Hepatocyte (in vitro differentiated cells): Measurements from ENCODE around the gene CELA2B. TPM values are rescaled to one million over a fixed set of nuclear protein-coding genes. Genes with fewer than 3 reads are reported as not detected.
"Not testable (repeated sequence)": the region's sequence is repeated elsewhere in the genome, so short reads cannot be mapped to it uniquely, and the experiment has no call there.

Experiments
- DNase-seq: peaks from one replicate; pipeline ENCODE4 v3.0.0-alpha.2; 2016; ENCODE audit warnings: low spot score
- H2AFZ ChIP-seq: fragments of 200-600 bp; sonication (generic); 2 replicates; pipeline ENCODE4 v1.6.0; 2016; ENCODE audit warnings: antibody characterized with exemption, mild to moderate bottlenecking
- H3K27ac ChIP-seq: fragments of 200-600 bp; sonication (generic); 2 replicates; pipeline ENCODE4 v1.5.1; 2016; ENCODE audit warnings: mild to moderate bottlenecking
- H3K27me3 ChIP-seq: fragments of 200-600 bp; sonication (generic); 2 replicates; pipeline ENCODE4 v1.6.1; 2016
- H3K36me3 ChIP-seq: fragments of 200-600 bp; sonication (generic); replicated peaks from 2 replicates; pipeline ENCODE4 v1.5.1; 2016; ENCODE audit warnings: low read depth; ENCODE audit not compliant: insufficient read depth
- H3K4me1 ChIP-seq: fragments of 200-600 bp; sonication (generic); 2 replicates; pipeline ENCODE4 v1.5.1; 2016; ENCODE audit warnings: mild to moderate bottlenecking, moderate library complexity; ENCODE audit not compliant: insufficient read depth
- H3K4me2 ChIP-seq: fragments of 200-600 bp; sonication (generic); 2 replicates; pipeline ENCODE4 v1.6.0; 2016
- H3K4me3 ChIP-seq: fragments of 200-600 bp; sonication (generic); 2 replicates; pipeline ENCODE4 v1.5.1; 2016; ENCODE audit warnings: mild to moderate bottlenecking
- H3K79me2 ChIP-seq: fragments of 200-600 bp; sonication (generic); 2 replicates; pipeline ENCODE4 v1.6.0; 2017; ENCODE audit warnings: mild to moderate bottlenecking
- H3K9me2 ChIP-seq: fragments of 200-600 bp; sonication (generic); replicated peaks from 2 replicates; pipeline ENCODE4 v1.6.0; 2017; ENCODE audit warnings: mild to moderate bottlenecking; ENCODE audit not compliant: insufficient read depth
- H3K9me3 ChIP-seq: fragments of 200-600 bp; sonication (generic); 2 replicates; pipeline ENCODE4 v1.5.1; 2016; ENCODE audit warnings: low read depth, mild to moderate bottlenecking
- H4K20me1 ChIP-seq: fragments of 200-600 bp; sonication (generic); 2 replicates; pipeline ENCODE4 v1.6.0; 2016; ENCODE audit warnings: mild to moderate bottlenecking; ENCODE audit not compliant: insufficient read depth, poor library complexity, severe bottlenecking
- CTCF ChIP-seq: fragments of 200-600 bp; sonication (generic); IDR thresholded peaks from 2 replicates; pipeline ENCODE4 v1.5.1; 2016; ENCODE audit warnings: antibody characterized with exemption, mild to moderate bottlenecking; ENCODE audit not compliant: poor library complexity
- EZH2 ChIP-seq: fragments of 200-600 bp; sonication (generic); IDR thresholded peaks from 2 replicates; pipeline ENCODE4 v1.6.1; 2016; ENCODE audit warnings: antibody characterized with exemption, mild to moderate bottlenecking, borderline replicate concordance
- EZH2phosphoT487 ChIP-seq: fragments of 200-600 bp; sonication (generic); IDR thresholded peaks from one replicate; pipeline ENCODE4 v1.6.1; 2018; ENCODE audit warnings: antibody characterized with exemption, mild to moderate bottlenecking, low read depth, moderate library complexity; ENCODE audit not compliant: unreplicated experiment, severe bottlenecking
- WGBS: methylation state at CpG from one replicate; pipeline ENCODE4 v1.1.6; 2016; ENCODE audit warnings: low lambda C conversion rate; ENCODE audit errors: missing lambda C conversion rate; 5-methylcytosine and 5-hydroxymethylcytosine counted together
- polyA plus RNA-seq: library from polyadenylated mRNA; unstranded; fragments of >200 nt; fragmentation: Nextera tagmentation; extraction: Ambion mirVana; gene quantifications from 2 replicates; pipeline ENCODE4 v1.2.1, GENCODE V29; 2016
- total RNA-seq: library from RNA; depleted of rRNA; stranded (reverse); fragments of >200 nt; gene quantifications from 2 replicates; pipeline ENCODE4 v1.2.3, GENCODE V29; 2014

The CELA2B gene
- total and polyA plus RNA-seq, 2 experiments from 2014 or later, result 0.73 to 1.4 TPM

- Histone ChIP-seq H3K79me2 (no peaks in the 10 kb centered on the region), H3K27me3 (no peaks in the 10 kb centered on the region), H3K9me2 (no peaks in the 10 kb centered on the region), H3K4me3 (no peak within 1 kb of the TSS), H3K4me2 (no peak within 1 kb of the TSS), H3K4me1 (peaks cover 6% of the 10 kb centered on the region), H4K20me1 (no peaks in the 10 kb centered on the region), H2AFZ (no peak within 1 kb of the TSS), H3K36me3 (no peaks in the 10 kb centered on the region), H3K9me3 (no peaks in the 10 kb centered on the region), H3K27ac (no peak within 1 kb of the TSS)
- TF ChIP-seq EZH2phosphoT487, result no peak
- no peak for TF ChIP-seq EZH2
- no peak for TF ChIP-seq CTCF
- DNase-seq, result no peak
- 64% methylated on average over 8 of the region's 8 CpGs for WGBS
Observed at GRCh38 chr1:15456313-15456954, 19.5 kb upstream of the CELA2B start, which contains the start of gene CELA2A. Gene CELA2A (plus strand): TSS chr1:15456732. CDS start chr1:15456754, 22 bp downstream.

- no peak overlapping the region for H3K4me3 ChIP-seq
- TF ChIP-seq EZH2phosphoT487 (no peak), EZH2 (no peak), CTCF (no peak)
- H3K4me1 ChIP-seq, result peaks cover 6% of the 10 kb centered on the region
- no peaks in the 10 kb centered on the region for H4K20me1 ChIP-seq
- no peaks in the 10 kb centered on the region for H3K79me2 ChIP-seq
- no peak overlapping the region for H2AFZ ChIP-seq
- DNase-seq, result no peak
- H3K36me3 ChIP-seq, result no peaks in the 10 kb centered on the region
- H3K9me3 ChIP-seq, result no peaks in the 10 kb centered on the region
- no peak overlapping the region for H3K4me2 ChIP-seq
- H3K27me3 ChIP-seq, result no peaks in the 10 kb centered on the region
- H3K9me2 ChIP-seq, result no peaks in the 10 kb centered on the region
- 62% methylated on average over 2 of the region's 2 CpGs for WGBS
- no peak overlapping the region for H3K27ac ChIP-seq
Observed at GRCh38 chr1:15457585-15457984, 18.3 kb upstream of the CELA2B start.

- WGBS, result 63% methylated on average over 4 of the region's 4 CpGs
- not testable (repeated sequence) for H3K4me1 ChIP-seq, H3K27ac ChIP-seq, H3K36me3 ChIP-seq, H3K4me3 ChIP-seq, H3K79me2 ChIP-seq, H3K9me3 ChIP-seq, H3K27me3 ChIP-seq, H3K4me2 ChIP-seq, H2AFZ ChIP-seq, H3K9me2 ChIP-seq, DNase-seq, H4K20me1 ChIP-seq
Observed at GRCh38 chr1:15458388-15458787, 17.5 kb upstream of the CELA2B start.

- 74% methylated on average over 10 of the region's 10 CpGs for WGBS
- DNase-seq, result no peak
Observed at GRCh38 chr1:15459771-15460707, 15.9 kb upstream of the CELA2B start.

More at GRCh38 chr1:15459771-15460707, 15.9 kb upstream of the CELA2B start:
- H2AFZ ChIP-seq, result no peak overlapping the region
- no peaks in the 10 kb centered on the region for H3K4me1 ChIP-seq
- H3K27ac ChIP-seq, result no peak overlapping the region
- H3K27me3 ChIP-seq, result no peaks in the 10 kb centered on the region
- H3K36me3 ChIP-seq, result no peaks in the 10 kb centered on the region
- H3K9me2 ChIP-seq, result no peaks in the 10 kb centered on the region
- no peaks in the 10 kb centered on the region for H4K20me1 ChIP-seq
- TF ChIP-seq EZH2phosphoT487, result no peak
- no peaks in the 10 kb centered on the region for H3K9me3 ChIP-seq
- H3K4me3 ChIP-seq, result no peak overlapping the region
- no peaks in the 10 kb centered on the region for H3K79me2 ChIP-seq
- H3K4me2 ChIP-seq, result no peak overlapping the region
